Type B pancreatic cell (in vitro differentiated cells): ENCODE measurements around the gene TUBB6. TPM values are rescaled to one million over a fixed set of nuclear protein-coding genes. Genes with fewer than 3 reads are reported as not detected.

Experiments used
- DNase-seq: peaks from one replicate; pipeline ENCODE4 v3.0.0; 2021; ENCODE audit warnings: mixed read lengths; ENCODE audit not compliant: unreplicated experiment; ENCODE audit errors: extremely low spot score
- H3K27ac Mint-ChIP-seq: 2 replicates; pipeline ENCODE4 v1.8.0; 2021; ENCODE audit warnings: mild to moderate bottlenecking, mixed read lengths
- H3K27me3 Mint-ChIP-seq: 2 replicates; pipeline ENCODE4 v1.8.0; 2021; ENCODE audit warnings: mixed read lengths
- H3K36me3 Mint-ChIP-seq: 2 replicates; pipeline ENCODE4 v1.8.0; 2021; ENCODE audit warnings: mixed read lengths
- H3K4me1 Mint-ChIP-seq: one replicate; pipeline ENCODE4 v1.8.0; 2021; ENCODE audit warnings: mixed read lengths; ENCODE audit not compliant: unreplicated experiment
- H3K4me3 Mint-ChIP-seq: 2 replicates; pipeline ENCODE4 v1.8.0; 2021; ENCODE audit warnings: mild to moderate bottlenecking, mixed read lengths
- H3K9me3 Mint-ChIP-seq: 2 replicates; pipeline ENCODE4 v1.8.0; 2021; ENCODE audit warnings: mixed read lengths
- CTCF ChIP-seq: fragments of 200-600 bp; sonication (generic); conservative IDR thresholded peaks from 2 replicates; pipeline ENCODE4 v1.5.0; 2021; ENCODE audit warnings: antibody characterized with exemption, mild to moderate bottlenecking
- total RNA-seq: library from RNA; stranded (reverse); gene quantifications from 2 replicates; pipeline ENCODE4 v1.2.1, GENCODE V29; 2021; ENCODE audit warnings: low replicate concordance

TUBB6 gene
- total RNA-seq, 1 donor from 2014 or later: 83.8 TPM

GRCh38 chr18:12336887-12337286, 28.8 kb downstream of the TUBB6 start:
- H3K4me1 Mint-ChIP-seq: peaks cover 25% of the 10 kb centered on the region
- H3K9me3 Mint-ChIP-seq: no peaks in the 10 kb centered on the region
- H3K4me3 Mint-ChIP-seq: peak overlapping the region; percentile 46
- H3K36me3 Mint-ChIP-seq: peaks cover 38% of the 10 kb centered on the region
- no peaks in the 10 kb centered on the region for H3K27me3 Mint-ChIP-seq
- DNase-seq: no peak
- peak overlapping the region; percentile 69 for H3K27ac Mint-ChIP-seq
- TF ChIP-seq CTCF: no peak

- H3K4me1 Mint-ChIP-seq: peaks cover 25% of the 10 kb centered on the region
- no peaks in the 10 kb centered on the region for H3K9me3 Mint-ChIP-seq
- no peaks in the 10 kb centered on the region for H3K27me3 Mint-ChIP-seq
- TF ChIP-seq CTCF: no peak
- H3K4me3 Mint-ChIP-seq: no peak overlapping the region
- H3K36me3 Mint-ChIP-seq: peaks cover 52% of the 10 kb centered on the region
- no peak for DNase-seq
- no peak overlapping the region for H3K27ac Mint-ChIP-seq
These were observed 30.3 kb downstream of the TUBB6 start for GRCh38 chr18:12338382-12338781.

GRCh38 chr18:12340945-12341660, 33.1 kb downstream of the TUBB6 start:
- Mint-ChIP-seq H3K4me3 (no peak overlapping the region), H3K36me3 (peaks cover 49% of the 10 kb centered on the region)
- DNase-seq: no peak

GRCh38 chr18:12342661-12343060, 34.6 kb downstream of the TUBB6 start:
- Mint-ChIP-seq H3K36me3 (peaks cover 46% of the 10 kb centered on the region), H3K4me1 (no peaks in the 10 kb centered on the region), H3K4me3 (no peak overlapping the region), H3K9me3 (no peaks in the 10 kb centered on the region), H3K27me3 (no peaks in the 10 kb centered on the region), H3K27ac (no peak overlapping the region)
- no peak for DNase-seq
- no peak for TF ChIP-seq CTCF

More at GRCh38 chr18:12340945-12341660, 33.1 kb downstream of the TUBB6 start:
- H3K4me1 Mint-ChIP-seq: peaks cover 10% of the 10 kb centered on the region
- no peak overlapping the region for H3K27ac Mint-ChIP-seq
- H3K9me3 Mint-ChIP-seq: no peaks in the 10 kb centered on the region
- H3K27me3 Mint-ChIP-seq: no peaks in the 10 kb centered on the region
- no peak for TF ChIP-seq CTCF

GRCh38 chr18:12345491-12346239, 37.6 kb downstream of the TUBB6 start:
- no peak for TF ChIP-seq CTCF
- no peak for DNase-seq
- H3K4me1 Mint-ChIP-seq: no peaks in the 10 kb centered on the region
- no peaks in the 10 kb centered on the region for H3K27me3 Mint-ChIP-seq
- H3K27ac Mint-ChIP-seq: no peak overlapping the region
- H3K36me3 Mint-ChIP-seq: peaks cover 42% of the 10 kb centered on the region
- H3K9me3 Mint-ChIP-seq: no peaks in the 10 kb centered on the region
- no peak overlapping the region for H3K4me3 Mint-ChIP-seq
